ENCODE data around the gene CPPED1. TPM values are rescaled to one million over a fixed set of nuclear protein-coding genes. Genes with fewer than 3 reads are reported as not detected.

CPPED1 gene
- total RNA-seq, 1 experiment from 2014 or later: 8.1 TPM

DNA sequence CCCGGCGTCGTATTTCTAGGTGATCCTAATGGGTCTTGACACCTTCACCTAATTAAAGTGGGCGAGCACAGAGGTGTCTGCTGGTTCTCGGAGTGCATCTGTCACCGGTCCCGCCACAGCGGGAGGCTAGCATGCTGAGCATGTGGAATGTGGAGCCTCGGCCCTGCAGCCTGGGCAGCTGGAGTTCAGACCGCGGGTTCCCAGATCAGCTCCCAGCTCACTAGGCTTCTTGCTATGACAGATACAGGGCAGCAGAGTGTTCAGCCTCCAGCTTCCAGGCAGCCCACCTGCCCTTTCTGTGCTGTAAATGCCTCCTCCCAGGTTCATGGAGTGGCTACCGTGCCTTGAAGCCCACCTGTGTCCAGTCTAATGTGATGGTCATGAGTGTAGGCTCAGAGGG lies 166.7 kb downstream of the CPPED1 start:
- DNase-seq (ENCODE audit: low read depth, low spot score) (no peak), ATAC-seq (no peak)
- Histone ChIP-seq H3K4me2 (ENCODE audit: low read length) (no peak overlapping the region), H4K20me1 (ENCODE audit: insufficient read depth) (no peaks in the 10 kb centered on the region), H3K79me2 (ENCODE audit: insufficient read depth, low read length) (no peaks in the 10 kb centered on the region), H3K9me3 (ENCODE audit: control insufficient read depth in 1 of 2, insufficient read depth in 1 of 2, low read depth in 1 of 2, low read length in 2 of 2) (no peaks in the 10 kb centered on the region), H3K27me3 (ENCODE audit: insufficient read depth, low read length) (no peaks in the 10 kb centered on the region; the same call in 1 of the 2 replicates), H3K4me1 (ENCODE audit: control insufficient read depth in 1 of 2, insufficient read depth in 2 of 2, low read length in 2 of 2) (no peaks in the 10 kb centered on the region), H3K36me3 (ENCODE audit: control insufficient read depth in 1 of 2, insufficient read depth in 2 of 2, low read length in 2 of 2) (no peaks in the 10 kb centered on the region), H3K4me3 (replicated peaks in 1 of 2; ENCODE audit: low read depth in 1 of 2, low read length in 2 of 2) (no peak overlapping the region), H3K27ac (ENCODE audit: low read depth, low read length) (no peak overlapping the region), H2AFZ (ENCODE audit: low read depth, low read length, poor library complexity, severe bottlenecking) (no peak overlapping the region), H3K9ac (ENCODE audit: low read length) (no peak overlapping the region), H3K9me2 (ENCODE audit: insufficient read depth) (no peaks in the 10 kb centered on the region)
- ChIA-PET POLR2A (no interaction called here), RAD21 (ENCODE audit: low non-redundant PET in 1 of 2, low total read pairs in 2 of 2, uncharacterized antibody in 2 of 2, unreplicated experiment in 2 of 2) (no interaction called here), CTCF (no interaction called here)
- no TSS peak for BruUV-seq (replicated peaks)
- intact Hi-C loops (cut with micrococcal nuclease): no loop called here
- TF ChIP-seq POLR2AphosphoS5 (IDR thresholded peaks at IDR 0.05; ENCODE audit: low read depth, low read length): no peak
- no peak for TF ChIP-seq ZNF274 (IDR thresholded peaks at IDR 0.05; ENCODE audit: low read depth, low read length)
- TF ChIP-seq SRF (IDR thresholded peaks at IDR 0.05; ENCODE audit: low read depth): no peak
- no peak for TF ChIP-seq FOSL1 (IDR thresholded peaks at IDR 0.05; ENCODE audit: low read depth)
- no peak for TF ChIP-seq EZH2 (IDR thresholded peaks at IDR 0.05)
- no peak for TF ChIP-seq ELF1 (IDR thresholded peaks at IDR 0.05; ENCODE audit: borderline replicate concordance, low read depth)
- no peak for TF ChIP-seq TCF7L2 (IDR thresholded peaks at IDR 0.05; ENCODE audit: borderline replicate concordance, extremely low read depth, insufficient read depth, insufficient read length)

DNA sequence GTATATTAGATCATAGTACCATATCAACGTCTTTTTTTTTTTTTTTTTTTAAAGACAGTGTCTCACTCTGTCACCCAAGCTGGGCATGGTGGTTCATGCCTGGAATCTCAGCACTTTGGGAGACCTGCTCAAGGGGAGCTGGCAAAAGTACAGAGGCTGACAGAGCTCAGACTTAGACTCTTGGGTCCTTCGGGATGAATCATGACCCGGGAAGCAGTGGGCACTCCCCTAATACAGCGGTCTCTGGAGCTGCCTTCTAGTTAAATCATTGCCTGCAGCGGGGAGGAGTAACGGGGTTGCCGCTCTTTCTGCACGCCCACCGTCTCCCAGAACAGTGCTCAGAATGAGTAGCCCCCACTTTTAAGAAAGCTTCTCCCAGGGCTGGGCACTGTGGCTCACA lies 174.4 kb downstream of the CPPED1 start:
- Histone ChIP-seq H4K20me1 (ENCODE audit: insufficient read depth) (no peaks in the 10 kb centered on the region), H3K4me3 (replicated peaks in 1 of 2; ENCODE audit: low read depth in 1 of 2, low read length in 2 of 2) (no peak overlapping the region), H3K9me2 (ENCODE audit: insufficient read depth) (no peaks in the 10 kb centered on the region), H3K4me2 (ENCODE audit: low read length) (no peak overlapping the region), H3K27ac (ENCODE audit: low read depth, low read length) (no peak overlapping the region), H2AFZ (ENCODE audit: low read depth, low read length, poor library complexity, severe bottlenecking) (no peak overlapping the region), H3K4me1 (ENCODE audit: control insufficient read depth in 1 of 2, insufficient read depth in 2 of 2, low read length in 2 of 2) (peaks cover 12 to 26% of the 10 kb centered on the region in 2 experiments), H3K79me2 (ENCODE audit: insufficient read depth, low read length) (no peaks in the 10 kb centered on the region), H3K36me3 (ENCODE audit: control insufficient read depth in 1 of 2, insufficient read depth in 2 of 2, low read length in 2 of 2) (no peaks in the 10 kb centered on the region), H3K27me3 (ENCODE audit: insufficient read depth, low read length) (no peaks in the 10 kb centered on the region; the same call in 1 of the 2 replicates), H3K9ac (ENCODE audit: low read length) (no peak overlapping the region), H3K9me3 (ENCODE audit: control insufficient read depth in 1 of 2, insufficient read depth in 1 of 2, low read depth in 1 of 2, low read length in 2 of 2) (no peaks in the 10 kb centered on the region)
- no TSS peak for BruUV-seq (replicated peaks)
- POLR2A ChIA-PET: no interaction called here
- DNase-seq (ENCODE audit: low read depth, low spot score): no peak
- RAD21 ChIA-PET (ENCODE audit: low non-redundant PET in 1 of 2, low total read pairs in 2 of 2, uncharacterized antibody in 2 of 2, unreplicated experiment in 2 of 2): no interaction called here
- CTCF ChIA-PET: interaction anchor here (0.6 kb wide), 1 partner anchor 1892 kb away, joined by 4 read pairs; no protein-coding TSS in a partner anchor
- intact Hi-C loops (cut with micrococcal nuclease): no loop called here
- no peak for ATAC-seq
- no peak for TF ChIP-seq EZH2 (IDR thresholded peaks at IDR 0.05)
- TF ChIP-seq, protein P1, sequence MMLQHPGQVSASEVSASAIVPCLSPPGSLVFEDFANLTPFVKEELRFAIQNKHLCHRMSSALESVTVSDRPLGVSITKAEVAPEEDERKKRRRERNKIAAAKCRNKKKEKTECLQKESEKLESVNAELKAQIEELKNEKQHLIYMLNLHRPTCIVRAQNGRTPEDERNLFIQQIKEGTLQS (IDR thresholded peaks at IDR 0.05): no peak
- TF ChIP-seq EZH2phosphoT487 (IDR thresholded peaks at IDR 0.05; ENCODE audit: borderline replicate concordance): no peak
- TF ChIP-seq, protein P2, sequence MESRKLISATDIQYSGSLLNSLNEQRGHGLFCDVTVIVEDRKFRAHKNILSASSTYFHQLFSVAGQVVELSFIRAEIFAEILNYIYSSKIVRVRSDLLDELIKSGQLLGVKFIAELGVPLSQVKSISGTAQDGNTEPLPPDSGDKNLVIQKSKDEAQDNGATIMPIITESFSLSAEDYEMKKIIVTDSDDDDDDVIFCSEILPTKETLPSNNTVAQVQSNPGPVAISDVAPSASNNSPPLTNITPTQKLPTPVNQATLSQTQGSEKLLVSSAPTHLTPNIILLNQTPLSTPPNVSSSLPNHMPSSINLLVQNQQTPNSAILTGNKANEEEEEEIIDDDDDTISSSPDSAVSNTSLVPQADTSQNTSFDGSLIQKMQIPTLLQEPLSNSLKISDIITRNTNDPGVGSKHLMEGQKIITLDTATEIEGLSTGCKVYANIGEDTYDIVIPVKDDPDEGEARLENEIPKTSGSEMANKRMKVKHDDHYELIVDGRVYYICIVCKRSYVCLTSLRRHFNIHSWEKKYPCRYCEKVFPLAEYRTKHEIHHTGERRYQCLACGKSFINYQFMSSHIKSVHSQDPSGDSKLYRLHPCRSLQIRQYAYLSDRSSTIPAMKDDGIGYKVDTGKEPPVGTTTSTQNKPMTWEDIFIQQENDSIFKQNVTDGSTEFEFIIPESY (IDR thresholded peaks at IDR 0.05; ENCODE audit: extremely low read depth, insufficient replicate concordance, low read length): no peak
- TF ChIP-seq SRF (IDR thresholded peaks at IDR 0.05; ENCODE audit: low read depth): no peak
- no peak for TF ChIP-seq POLR2AphosphoS5 (IDR thresholded peaks at IDR 0.05; ENCODE audit: low read depth, low read length)
- no peak for TF ChIP-seq POLR2A (IDR thresholded peaks at IDR 0.05; ENCODE audit: borderline replicate concordance, extremely low read depth, insufficient read depth, insufficient read length)
- no peak for TF ChIP-seq ZNF274 (IDR thresholded peaks at IDR 0.05; ENCODE audit: low read depth, low read length)
- TF ChIP-seq ZFX (IDR thresholded peaks at IDR 0.05): no peak
